Measurements from ENCODE around the gene TMEM184B. TPM values are rescaled to one million over a fixed set of nuclear protein-coding genes. Genes with fewer than 3 reads are reported as not detected.
A peak's percentile ranks its signal among the peaks of the same experiment; 100 is the strongest.

Gene TMEM184B
- total RNA-seq, 4 donors from 2014 or later: 61.1 to 138 (median 72.0) TPM

GRCh38 chr22:38317122-38317994, 44.5 kb upstream of the TMEM184B start, which contains the start of gene CSNK1E:
CSNK1E (minus strand) TSS chr22:38317433; CDS start chr22:38314157, 3,276 bp downstream.
- peak; percentile 77 to 80 for DNase-seq (ENCODE audit: low spot score in 2 of 2)
- H3K4me3 ChIP-seq: peak within 1 kb of the TSS; percentile 92 to 97 (median 94)
- no peaks in the 10 kb centered on the region for H3K9me3 ChIP-seq
- peaks cover 0 to 55% (median 41%) of the 10 kb centered on the region in 4 donors for H3K4me1 ChIP-seq
- TF ChIP-seq EP300 (IDR thresholded peaks at IDR 0.05) (peak; percentile 26 to 48), POLR2A (IDR thresholded peaks at IDR 0.05) (peak in 1 of 2 donors; percentile 41), CTCF (IDR thresholded peaks at IDR 0.05) (peak in 1 of 5 experiments; percentile 34)
- peaks cover 0 to 1% (median 0%) of the 10 kb centered on the region in 3 donors for H3K36me3 ChIP-seq
- 6 to 12% methylated on average over 12 to 25 of the region's 98 CpGs for WGBS, 2 donors
- H3K27me3 ChIP-seq: no peaks in the 10 kb centered on the region
- peak within 1 kb of the TSS; percentile 99 to 100 (median 99) for H3K27ac ChIP-seq

GRCh38 chr22:38316364-38317121, 43.7 kb upstream of the TMEM184B start:
- H3K27ac ChIP-seq: peak overlapping the region; percentile 99 to 100 (median 99)
- TF ChIP-seq CTCF (IDR thresholded peaks at IDR 0.05) (no peak), EP300 (IDR thresholded peaks at IDR 0.05) (peak in 1 of 2 donors; percentile 63), POLR2A (IDR thresholded peaks at IDR 0.05) (peak in 1 of 2 donors; percentile 76)
- peaks cover 0 to 7% (median 0%) of the 10 kb centered on the region in 3 donors for H3K36me3 ChIP-seq
- no peaks in the 10 kb centered on the region for H3K27me3 ChIP-seq
- 0% methylated on average over 10 to 32 of the region's 52 CpGs for WGBS, 2 donors
- DNase-seq (ENCODE audit: low spot score in 2 of 2): peak; percentile 53 to 56
- H3K4me1 ChIP-seq: peaks cover 0 to 63% (median 49%) of the 10 kb centered on the region in 4 donors
- H3K4me3 ChIP-seq: peak overlapping the region; percentile 92 to 97 (median 94)
- no peaks in the 10 kb centered on the region for H3K9me3 ChIP-seq

- Histone ChIP-seq H3K4me3 (peak overlapping the region; percentile 92 to 97 (median 94)), H3K27ac (peak overlapping the region; percentile 99 to 100 (median 99)), H3K9me3 (no peaks in the 10 kb centered on the region), H3K36me3 (peaks cover 0 to 7% (median 0%) of the 10 kb centered on the region in 3 donors), H3K4me1 (peaks cover 0 to 70% (median 56%) of the 10 kb centered on the region in 4 donors), H3K27me3 (no peaks in the 10 kb centered on the region)
- DNase-seq (ENCODE audit: low spot score in 2 of 2): no peak
- WGBS, 2 donors: 0 to 1% methylated on average over 12 of the region's 12 CpGs
- TF ChIP-seq POLR2A (IDR thresholded peaks at IDR 0.05): no peak
- no peak for TF ChIP-seq CTCF (IDR thresholded peaks at IDR 0.05)
- no peak for TF ChIP-seq EP300 (IDR thresholded peaks at IDR 0.05)
Observed at GRCh38 chr22:38315823-38316363, 43.1 kb upstream of the TMEM184B start.

DNA sequence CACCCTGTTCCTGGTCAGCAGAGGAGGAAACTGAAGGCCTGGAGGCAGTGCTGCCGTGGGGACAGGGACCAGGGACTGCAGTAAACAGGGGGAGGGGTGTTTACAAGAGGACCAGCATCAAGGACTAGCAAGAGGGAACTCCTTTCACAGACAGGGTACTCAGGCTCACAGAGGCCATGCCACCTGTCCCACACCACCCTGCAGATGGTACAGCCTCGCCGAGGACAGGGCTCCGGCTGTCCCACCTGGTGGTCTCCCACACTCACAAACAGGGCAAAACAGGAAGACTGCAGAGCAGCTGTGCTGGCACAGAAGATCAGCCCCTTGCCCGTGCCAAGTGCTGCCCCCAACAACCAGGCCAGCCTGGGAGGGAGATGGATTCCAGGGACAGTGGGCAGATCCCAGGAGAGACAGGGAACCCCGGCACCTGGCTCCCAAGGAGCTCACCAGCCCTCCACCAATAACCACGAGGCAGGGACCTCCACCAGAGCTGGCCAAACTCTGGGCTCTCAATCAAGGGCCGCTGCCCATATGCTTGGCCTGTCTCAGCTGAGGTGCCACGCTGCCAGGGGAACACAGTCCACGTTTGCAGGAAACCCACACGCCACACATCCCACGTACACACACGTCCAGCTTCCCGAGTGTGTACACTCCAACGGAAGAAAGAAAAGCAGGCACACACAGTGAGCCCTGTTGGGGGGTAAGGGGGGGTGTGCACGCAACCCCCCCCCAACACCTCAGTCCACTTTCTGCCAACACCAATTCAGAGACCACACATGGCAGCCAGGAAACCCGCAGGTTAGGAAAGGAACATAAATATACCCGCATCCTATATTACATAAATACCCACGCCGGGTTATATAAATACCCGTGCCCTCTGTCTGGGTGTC, 42.4 kb upstream of the TMEM184B start:
- H3K4me1 ChIP-seq: peaks cover 0 to 77% (median 63%) of the 10 kb centered on the region in 4 donors

More for the DNA sequence above, 42.4 kb upstream of the TMEM184B start:
- DNase-seq (ENCODE audit: low spot score in 2 of 2): no peak
- Histone ChIP-seq H3K4me3 (peak overlapping the region; percentile 92 to 97 (median 94)), H3K27me3 (no peaks in the 10 kb centered on the region), H3K27ac (peak overlapping the region; percentile 99 to 100 (median 99)), H3K36me3 (peaks cover 0 to 7% (median 0%) of the 10 kb centered on the region in 3 donors), H3K9me3 (no peaks in the 10 kb centered on the region)
- WGBS, 2 donors: 5 to 8% methylated on average over 19 to 21 of the region's 21 CpGs
- TF ChIP-seq EP300 (IDR thresholded peaks at IDR 0.05) (no peak), POLR2A (IDR thresholded peaks at IDR 0.05) (no peak), CTCF (IDR thresholded peaks at IDR 0.05) (no peak)
